ENCODE measurements around the gene TOR3A.
"Not testable (repeated sequence)": the region's sequence is repeated elsewhere in the genome, so short reads cannot be mapped to it uniquely, and the experiment has no call there.

TOR3A gene, protein sequence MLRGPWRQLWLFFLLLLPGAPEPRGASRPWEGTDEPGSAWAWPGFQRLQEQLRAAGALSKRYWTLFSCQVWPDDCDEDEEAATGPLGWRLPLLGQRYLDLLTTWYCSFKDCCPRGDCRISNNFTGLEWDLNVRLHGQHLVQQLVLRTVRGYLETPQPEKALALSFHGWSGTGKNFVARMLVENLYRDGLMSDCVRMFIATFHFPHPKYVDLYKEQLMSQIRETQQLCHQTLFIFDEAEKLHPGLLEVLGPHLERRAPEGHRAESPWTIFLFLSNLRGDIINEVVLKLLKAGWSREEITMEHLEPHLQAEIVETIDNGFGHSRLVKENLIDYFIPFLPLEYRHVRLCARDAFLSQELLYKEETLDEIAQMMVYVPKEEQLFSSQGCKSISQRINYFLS

DNA sequence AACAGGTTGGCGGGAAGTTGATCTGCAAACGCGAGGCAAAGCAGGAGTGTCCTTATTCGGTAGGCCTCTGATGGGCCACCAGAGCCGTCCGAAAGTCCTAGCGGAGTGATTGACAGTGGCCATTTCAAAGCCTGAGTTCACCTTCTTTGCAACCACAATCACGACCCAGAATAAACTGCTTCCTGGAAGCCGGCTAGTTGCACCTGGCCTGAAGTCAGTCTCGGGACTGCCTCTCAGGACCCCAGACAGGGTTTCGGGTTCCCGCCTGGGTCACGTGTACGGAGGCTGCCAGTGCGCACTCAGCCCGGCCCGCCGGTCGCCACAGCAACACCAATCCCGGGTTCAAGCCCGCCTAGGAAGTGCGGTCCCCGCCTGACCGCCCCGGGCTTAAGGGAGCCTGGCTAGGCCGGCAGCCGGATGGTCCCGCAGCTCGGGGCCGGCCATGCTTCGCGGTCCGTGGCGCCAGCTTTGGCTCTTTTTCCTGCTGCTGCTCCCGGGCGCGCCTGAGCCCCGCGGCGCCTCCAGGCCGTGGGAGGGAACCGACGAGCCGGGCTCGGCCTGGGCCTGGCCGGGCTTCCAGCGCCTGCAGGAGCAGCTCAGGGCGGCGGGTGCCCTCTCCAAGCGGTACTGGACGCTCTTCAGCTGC lies at the start of gene TOR3A:
Gene TOR3A, plus strand, starts transcription at position 384 of the 646 bp plus-strand sequence. Its CDS starts 59 bp downstream, at position 443.
- DNase-seq (ENCODE audit: low read depth in 2 of 2, low spot score in 1 of 2) = peak; percentile 55 to 56

DNA sequence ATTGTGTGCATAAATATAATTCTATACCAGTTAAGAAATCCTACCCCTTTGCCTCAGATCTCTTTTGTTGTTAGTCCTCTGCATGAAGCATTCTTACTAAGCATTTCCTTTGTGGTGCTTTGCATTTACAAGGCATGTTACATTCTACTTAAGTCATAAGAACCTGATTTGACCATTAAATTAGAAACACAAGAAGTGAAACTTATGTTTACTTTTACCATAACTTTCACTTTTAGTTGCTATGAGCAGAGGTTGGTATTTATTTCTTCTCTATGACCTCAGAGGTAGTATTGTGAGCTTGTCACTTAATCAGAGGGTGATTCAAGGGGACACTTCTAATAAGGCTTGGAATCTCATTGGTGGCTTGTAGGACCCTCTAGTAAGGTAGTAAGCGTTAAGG lies 47.1 kb upstream of the TOR3A start:
- no peak for DNase-seq (ENCODE audit: low read depth in 2 of 2, low spot score in 1 of 2)

DNA sequence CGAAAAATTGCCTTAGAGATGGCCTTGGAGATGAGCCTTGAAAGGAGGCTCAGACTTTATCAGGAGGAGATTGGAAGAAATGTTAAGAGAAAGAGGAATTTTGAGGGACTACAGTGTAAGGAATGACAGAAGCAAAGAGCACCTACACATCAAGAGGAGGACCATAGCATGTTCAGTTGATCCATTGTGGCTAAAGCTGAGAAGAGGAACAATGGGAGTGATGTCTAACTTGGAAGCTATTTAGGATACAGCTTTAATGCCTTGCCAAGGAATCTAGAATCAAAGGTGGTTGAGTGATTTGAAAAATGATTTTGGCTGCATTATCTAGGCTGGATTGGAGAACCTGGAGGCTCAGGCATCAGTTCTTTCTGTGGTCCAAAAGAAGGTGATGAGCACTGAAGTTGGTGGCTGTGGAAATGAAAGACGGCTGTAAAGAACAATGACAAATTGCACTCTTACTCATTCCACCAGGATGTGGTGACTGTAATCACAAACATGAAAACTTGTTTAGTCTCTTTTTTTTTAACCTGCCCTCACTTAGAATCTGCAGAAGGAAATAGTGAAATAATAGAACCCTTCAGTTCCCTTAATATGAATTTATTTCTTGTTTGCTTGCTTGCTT lies 44.9 kb upstream of the TOR3A start:
- no peak for DNase-seq (ENCODE audit: low read depth in 2 of 2, low spot score in 1 of 2)

DNA sequence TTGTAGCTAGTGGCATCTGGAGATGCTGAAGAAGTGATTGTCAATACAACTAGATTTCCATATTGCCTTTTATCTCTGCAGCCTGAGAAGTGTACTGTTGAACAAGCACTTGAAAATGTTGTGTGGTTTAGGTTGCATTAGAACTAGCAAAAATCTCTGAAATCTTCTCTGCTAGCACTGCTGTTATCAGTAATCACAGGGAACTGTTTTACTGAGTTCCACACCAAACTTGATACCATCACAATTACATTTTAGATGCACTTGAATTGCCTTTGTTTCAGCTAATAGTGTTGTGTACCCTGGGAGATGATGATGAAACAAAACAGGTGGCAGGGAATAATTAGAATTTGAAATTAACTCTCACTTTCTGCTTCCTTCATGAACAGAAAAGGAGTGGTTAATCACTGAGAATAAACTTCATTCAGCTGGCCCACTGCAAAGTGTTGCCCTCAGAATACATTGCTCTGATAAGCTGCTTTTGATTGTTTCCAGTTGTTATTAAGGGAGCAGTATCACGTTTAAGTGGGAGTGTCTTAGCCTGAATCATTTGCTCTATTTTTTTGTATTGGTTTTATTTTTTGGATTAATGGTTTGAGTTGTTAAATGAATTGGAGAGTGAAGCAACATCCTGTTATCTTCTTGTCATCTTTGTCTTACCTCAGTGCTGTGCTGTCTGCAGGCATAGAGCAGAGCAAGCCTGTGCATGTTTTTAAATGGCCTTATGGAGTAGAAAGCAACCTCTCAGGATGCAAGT lies 43.2 kb upstream of the TOR3A start:
- no peak for DNase-seq (ENCODE audit: low read depth in 2 of 2, low spot score in 1 of 2)

DNA sequence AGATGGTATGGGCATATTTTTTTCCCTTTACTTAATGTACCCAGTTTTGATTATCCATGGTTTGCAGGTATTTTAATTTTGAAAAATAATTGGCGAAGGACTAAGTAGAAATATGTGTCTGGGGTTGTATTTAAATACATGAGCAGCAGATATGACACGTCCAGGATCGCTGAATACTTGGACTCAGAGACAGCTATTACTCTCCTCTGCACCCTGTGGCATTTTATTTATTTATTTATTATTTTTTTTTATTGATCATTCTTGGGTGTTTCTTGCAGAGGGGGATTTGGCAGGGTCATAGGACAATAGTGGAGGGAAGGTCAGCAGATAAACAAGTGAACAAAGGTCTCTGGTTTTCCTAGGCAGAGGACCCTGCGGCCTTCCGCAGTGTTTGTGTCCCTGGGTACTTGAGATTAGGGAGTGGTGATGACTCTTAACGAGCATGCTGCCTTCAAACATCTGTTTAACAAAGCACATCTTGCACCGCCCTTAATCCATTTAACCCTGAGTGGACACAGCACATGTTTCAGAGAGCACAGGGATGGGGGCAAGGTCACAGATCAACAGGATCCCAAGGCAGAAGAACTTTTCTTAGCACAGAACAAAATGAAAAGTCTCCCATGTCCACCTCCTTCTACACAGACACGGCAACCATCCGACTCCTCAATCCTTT lies 42.2 kb upstream of the TOR3A start:
- DNase-seq (ENCODE audit: low read depth in 2 of 2, low spot score in 1 of 2) = not testable (repeated sequence)

DNA sequence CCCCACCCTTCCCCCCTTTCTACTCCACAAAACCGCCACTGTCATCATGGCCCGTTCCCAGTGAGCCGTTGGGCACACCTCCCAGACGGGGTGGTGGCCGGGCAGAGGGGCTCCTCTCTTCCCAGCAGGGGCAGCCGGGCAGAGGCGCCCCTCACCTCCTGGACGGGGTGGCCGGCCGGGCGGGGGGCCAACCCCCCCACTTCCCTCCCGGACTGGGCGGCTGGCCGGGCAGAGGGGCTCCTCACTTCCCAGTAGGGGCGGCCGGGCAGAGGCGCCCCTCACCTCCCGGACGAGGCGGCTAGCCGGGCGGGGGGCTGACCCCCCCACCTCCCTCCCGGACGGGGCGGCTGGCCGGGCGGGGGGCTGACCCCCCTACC lies 41.7 kb upstream of the TOR3A start:
- not testable (repeated sequence) for DNase-seq (ENCODE audit: low read depth in 2 of 2, low spot score in 1 of 2)

DNA sequence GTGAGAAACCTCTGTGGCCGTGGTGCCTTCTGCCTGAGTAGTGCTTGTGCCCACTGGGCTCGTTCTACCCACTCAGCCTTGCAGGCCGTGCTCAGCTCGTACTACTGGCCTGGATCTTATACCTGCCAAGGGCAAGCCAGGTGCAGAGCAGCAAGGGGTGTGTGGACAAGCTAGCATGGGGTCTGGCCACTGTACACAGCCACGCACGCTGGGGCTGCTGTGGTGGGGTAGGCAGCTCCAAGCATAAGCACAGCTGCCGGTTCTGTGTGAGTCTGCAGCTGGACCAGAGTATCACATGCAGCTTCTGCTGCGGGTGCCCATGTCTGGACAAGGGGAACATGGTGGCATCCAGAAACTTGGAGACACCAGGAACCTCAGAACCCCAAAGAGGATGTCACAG lies 39.8 kb upstream of the TOR3A start:
- DNase-seq (ENCODE audit: low read depth in 2 of 2, low spot score in 1 of 2) = no peak

DNA sequence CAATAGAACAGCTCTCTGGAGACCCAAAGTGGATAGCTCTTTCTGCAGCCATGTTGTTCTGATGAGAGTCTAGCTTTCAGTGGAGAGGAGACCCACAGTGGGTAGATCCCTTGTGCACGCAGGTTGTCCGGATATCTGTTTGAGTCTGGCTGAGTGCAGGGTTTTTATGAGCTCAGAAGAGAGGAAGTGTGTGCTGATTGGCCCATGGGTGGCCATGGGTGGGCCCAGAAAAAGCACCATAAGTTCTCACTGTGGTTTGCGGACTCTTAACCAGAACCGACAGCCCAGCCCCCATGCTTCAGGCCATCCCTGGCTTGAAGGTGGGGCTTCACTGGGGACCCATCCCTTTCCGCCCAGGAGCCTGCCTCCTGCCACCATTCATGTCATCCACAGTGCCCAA lies 39.2 kb upstream of the TOR3A start:
- no peak for DNase-seq (ENCODE audit: low read depth in 2 of 2, low spot score in 1 of 2)

DNA sequence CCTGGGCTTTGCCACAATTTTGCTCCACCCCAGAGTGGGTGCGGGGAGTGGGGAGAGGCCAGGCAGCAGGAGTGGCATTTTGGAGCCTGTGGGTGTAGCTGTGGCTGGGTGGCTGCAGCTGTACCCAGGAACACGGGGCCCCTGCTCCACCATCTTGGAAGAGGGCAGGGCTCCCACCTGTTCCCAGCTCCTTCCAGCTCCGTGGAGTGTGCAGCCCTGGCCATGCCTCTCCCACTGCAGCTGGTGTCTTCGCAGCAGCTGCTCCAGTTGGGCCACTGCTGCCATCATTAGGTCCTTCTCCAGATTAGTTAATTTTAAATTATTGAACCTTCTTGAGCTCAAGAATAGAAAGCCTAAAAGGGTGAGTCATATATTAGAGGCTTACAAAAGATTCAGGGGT lies 38.6 kb upstream of the TOR3A start:
- no peak for DNase-seq (ENCODE audit: low read depth in 2 of 2, low spot score in 1 of 2)

DNA sequence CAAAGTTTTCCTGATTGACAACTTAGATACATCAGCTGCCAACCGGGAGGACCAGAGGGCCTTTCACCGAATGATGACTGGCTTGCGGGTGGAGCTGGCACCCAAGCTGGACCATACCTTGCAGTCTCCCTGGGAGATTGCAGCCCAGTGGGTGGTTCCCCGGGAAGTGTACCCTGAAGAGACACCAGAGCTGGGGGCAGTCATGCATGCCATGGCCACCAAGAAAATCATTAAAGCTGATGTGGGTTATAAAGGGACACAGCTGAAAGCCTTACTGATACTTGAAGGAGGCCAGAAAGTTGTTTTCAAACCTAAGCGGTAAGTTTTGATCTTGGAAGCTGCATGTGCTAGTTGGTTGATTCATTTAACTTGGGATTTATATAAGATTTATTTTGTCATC lies 38.0 kb upstream of the TOR3A start:
- no peak for DNase-seq (ENCODE audit: low read depth in 2 of 2, low spot score in 1 of 2)

DNA sequence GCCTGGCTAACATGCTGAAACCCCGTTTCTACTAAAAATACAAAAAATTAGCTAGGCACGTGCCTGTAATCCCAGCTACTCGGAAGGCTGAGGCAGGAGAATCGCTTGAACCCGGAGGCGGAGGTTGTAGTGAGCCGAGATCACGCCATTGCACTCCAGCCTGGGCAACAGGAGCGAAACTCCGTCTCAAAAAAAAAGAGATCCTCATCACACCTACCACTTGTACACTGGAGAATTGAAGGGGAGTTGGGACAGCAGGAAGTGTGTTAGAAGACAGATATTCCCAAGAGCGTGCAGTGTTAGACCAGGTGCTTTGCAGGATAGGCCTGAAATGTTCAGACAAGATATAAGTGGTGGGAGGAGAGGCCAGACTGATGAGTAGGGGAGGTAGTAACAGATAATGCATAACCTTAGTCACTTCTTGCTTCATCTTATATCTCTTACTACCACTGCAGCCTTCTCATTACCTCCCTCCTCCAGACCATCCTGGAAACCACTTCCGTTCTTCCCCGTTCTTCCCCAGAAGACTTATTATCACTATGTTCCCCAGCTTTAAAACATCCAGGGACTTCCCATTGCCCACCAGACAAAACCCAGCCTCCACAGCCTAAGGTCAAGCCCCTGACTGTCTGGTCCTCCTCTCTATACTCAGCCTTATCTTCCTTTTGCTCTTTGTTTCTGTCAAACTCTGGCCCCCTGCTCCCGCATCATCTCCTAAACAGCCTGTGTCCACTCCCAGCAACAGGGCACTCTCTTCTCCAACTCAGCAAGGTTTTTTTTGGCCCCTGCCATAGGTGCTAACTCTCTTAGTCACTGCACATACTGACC lies 34.8 kb upstream of the TOR3A start:
- DNase-seq (ENCODE audit: low read depth in 2 of 2, low spot score in 1 of 2) = no peak

DNA sequence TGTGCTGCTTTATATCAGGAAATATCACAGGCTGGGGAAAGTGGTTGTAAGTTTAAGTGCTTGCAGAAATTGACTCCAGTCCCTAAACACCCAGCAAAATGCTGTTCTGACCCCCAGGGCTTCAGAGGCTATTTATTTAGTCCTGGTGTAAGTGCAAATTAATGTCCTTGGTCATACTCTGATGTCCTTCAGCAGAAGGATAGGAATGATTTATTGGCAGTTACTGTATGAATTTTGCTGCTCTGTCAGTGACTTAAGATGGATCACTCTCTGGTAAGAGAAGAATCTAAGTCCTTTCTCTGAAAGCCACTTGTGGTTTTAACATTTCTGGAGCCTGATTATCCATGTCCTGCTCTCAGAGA lies 34.3 kb upstream of the TOR3A start:
- DNase-seq (ENCODE audit: low read depth in 2 of 2, low spot score in 1 of 2) = no peak

DNA sequence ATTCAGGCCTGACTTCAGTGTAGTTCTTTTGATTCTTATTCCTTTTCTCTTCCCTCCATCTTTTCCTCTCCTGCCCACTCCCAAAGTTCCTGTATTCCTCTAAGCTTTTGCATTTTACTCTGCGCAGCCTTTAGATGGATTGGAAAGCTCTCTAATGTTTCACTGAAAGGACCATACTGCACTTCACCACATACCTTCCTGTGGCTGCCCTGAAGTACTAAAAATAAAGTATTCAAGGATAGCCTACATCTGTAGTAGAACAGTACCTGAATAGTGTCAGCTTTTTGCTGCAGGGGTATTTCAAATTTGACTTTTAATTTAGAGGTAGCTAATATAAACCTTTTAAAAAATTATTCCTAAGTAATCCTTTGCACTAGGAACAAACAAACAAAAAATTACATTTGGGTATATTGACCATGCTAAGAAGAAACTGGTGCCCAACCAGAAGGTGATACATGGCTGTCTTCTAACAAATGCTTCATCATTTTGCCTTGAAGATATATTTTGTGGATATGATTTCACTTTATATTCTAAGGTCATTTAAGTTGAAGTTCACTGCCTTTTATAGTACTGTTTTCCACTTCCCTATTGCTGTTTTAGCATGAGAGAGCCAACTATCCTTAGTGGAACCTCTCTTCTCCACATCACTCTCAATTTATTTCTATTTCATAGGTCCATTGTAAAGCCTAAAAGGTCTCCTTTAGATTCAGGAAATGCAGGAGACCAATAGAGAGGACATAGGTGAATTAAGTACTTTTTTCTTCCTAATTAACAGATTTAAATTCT lies 33.3 kb upstream of the TOR3A start:
- no peak for DNase-seq (ENCODE audit: low read depth in 2 of 2, low spot score in 1 of 2)

DNA sequence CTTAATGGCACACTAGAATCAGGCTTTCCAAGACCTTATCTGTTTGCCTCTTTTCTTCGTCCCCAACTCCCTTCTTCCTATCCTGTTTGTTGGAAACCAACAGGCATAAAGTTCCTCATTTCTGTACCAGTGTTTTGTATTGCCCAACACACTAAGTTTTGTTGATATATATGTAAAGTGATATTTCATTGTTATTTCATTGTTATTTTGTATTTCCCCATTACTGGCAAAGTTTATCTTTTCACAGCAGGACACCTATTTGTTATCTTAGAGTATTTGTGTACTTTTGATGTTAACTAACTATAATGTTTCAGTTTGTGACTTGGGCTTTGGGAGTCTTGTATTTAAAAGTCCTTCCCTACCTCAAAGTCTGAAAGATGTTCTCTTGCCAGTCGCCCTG lies 29.1 kb upstream of the TOR3A start:
- no peak for DNase-seq (ENCODE audit: low read depth in 2 of 2, low spot score in 1 of 2)

DNA sequence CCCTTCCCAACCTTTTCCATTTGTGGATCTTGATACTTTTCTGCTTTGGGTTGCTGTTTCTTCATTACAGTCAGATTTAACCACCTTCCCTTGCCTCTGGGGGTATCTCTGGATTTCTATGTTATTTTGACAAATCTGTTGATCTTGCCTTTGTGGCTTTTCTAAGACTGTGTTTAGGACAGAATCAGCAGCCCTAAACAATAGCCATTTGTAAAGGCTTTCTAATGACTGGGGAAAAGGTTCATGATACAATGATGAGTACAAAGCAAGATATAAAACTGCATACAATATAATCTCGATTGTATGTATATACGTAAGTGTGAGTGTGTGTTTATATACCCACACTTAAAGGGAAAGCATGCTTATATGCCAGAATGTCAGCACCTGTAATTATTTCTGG lies 28.4 kb upstream of the TOR3A start:
- no peak for DNase-seq (ENCODE audit: low read depth in 2 of 2, low spot score in 1 of 2)

DNA sequence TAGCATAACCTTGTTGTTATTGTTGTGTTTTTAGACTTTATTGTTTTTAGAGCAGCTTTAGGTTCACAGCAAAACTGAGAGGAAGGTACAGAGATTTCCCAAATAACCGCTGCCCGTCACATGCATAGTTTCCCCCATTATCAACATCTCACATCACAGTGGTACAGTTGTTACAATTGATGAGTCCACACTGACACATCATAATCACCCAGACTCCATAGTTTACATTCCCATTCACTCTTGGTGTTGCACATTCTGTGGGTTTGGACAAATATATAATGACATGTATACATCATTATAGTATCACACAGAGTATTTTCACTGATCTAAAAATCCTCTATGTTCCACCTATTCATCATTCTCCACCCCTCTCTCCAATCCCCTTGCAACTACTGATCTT lies 25.9 kb upstream of the TOR3A start:
- DNase-seq (ENCODE audit: low read depth in 2 of 2, low spot score in 1 of 2) = no peak

DNA sequence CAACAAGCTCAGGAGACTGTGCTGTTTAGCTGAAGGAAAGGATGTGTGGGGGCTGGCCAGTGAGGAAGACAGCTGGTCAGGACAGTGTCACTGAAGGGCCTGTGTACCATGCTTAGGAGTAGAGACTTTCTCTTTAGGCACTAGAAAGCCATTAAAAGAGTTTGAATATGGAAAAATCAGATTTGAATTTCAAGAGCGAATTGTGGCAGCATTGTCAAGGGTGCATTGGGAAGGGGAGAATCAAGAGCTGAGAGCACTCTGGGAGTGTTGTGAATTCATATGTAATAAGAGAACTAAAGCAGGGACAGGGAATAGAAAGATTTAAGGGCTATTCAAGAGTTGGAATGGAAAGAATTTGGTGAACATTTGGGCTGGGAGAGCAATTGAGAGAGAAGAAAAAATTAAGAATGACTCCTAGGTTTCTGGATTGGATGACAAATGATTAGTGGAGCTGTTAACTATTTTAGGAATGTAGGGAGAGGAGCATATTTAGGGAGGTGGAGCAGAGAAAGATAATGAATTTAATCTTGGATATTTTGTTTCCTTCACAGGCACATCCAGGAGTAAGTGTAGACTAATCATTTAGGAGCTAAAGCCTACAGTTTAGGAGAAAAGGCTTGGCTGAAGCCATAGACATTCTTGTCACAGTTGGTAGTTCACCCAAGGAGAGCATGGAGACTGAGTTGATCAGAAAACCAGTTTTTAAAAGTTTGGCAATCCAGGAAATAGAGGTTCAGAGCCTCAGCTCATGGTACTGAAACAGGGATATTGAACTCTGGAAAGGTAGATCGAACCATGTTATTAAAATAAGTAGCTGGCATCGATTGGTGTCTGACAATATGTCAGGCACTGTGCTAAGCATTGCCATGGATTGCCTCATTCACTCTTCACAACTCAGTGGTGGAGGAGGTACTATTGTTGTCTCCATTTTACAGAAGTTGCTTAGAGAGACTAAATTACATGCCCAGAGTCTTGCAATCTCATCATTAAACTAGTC lies 23.1 kb upstream of the TOR3A start:
- DNase-seq (ENCODE audit: low read depth in 2 of 2, low spot score in 1 of 2) = no peak

All from stimulated activated CD8-positive, alpha-beta memory T cell treated with anti-CD3 and anti-CD28 coated beads, Interleukin-4, amount 100 ng/mL, for 1 hour (primary cell).